ENCODE measurements around the gene RRH. TPM values are rescaled to one million over a fixed set of nuclear protein-coding genes. Genes with fewer than 3 reads are reported as not detected.

Gene RRH
- total RNA-seq, 4 donors from 2014 or later, result 0.18 to 0.19 TPM; not detected in 2

- Histone ChIP-seq H3K9me3 (no peaks in the 10 kb centered on the region), H3K4me1 (peaks cover 0 to 56% (median 13%) of the 10 kb centered on the region in 3 donors), H3K27me3 (no peaks in the 10 kb centered on the region), H3K36me3 (peaks cover 0 to 45% (median 0%) of the 10 kb centered on the region in 3 donors), H3K27ac (peak overlapping the region in 1 of 4 donors; percentile 92), H3K4me3 (peak overlapping the region in 1 of 4 donors; percentile 76)
- intact Hi-C loops (cut with DNase I), result loop anchor here (5.0 to 10.0 kb wide), 3 partner anchors 90 to 400 kb away; partner anchors contain the start of gene CASP6
- DNase-seq, result no peak
- 79% methylated on average over 1 of the region's 1 CpG for WGBS, 2 donors
- TF ChIP-seq CTCF (IDR thresholded peaks at IDR 0.05), result no peak
- no peak for TF ChIP-seq POLR2A (IDR thresholded peaks at IDR 0.05)
Measured at GRCh38 chr4:109816894-109817293, 10.9 kb upstream of the RRH start.

- DNase-seq, result no peak
- H3K4me1 ChIP-seq, result peaks cover 0 to 56% (median 13%) of the 10 kb centered on the region in 3 donors
- intact Hi-C loops (cut with DNase I), result loop anchor here (5.0 to 10.0 kb wide), 3 partner anchors 91 to 401 kb away; partner anchors contain the start of gene CASP6
- no peaks in the 10 kb centered on the region for H3K9me3 ChIP-seq
- H3K4me3 ChIP-seq, result no peak overlapping the region
- WGBS, 2 donors, result 95 to 96% methylated on average over 4 of the region's 4 CpGs
- TF ChIP-seq CTCF (IDR thresholded peaks at IDR 0.05) (no peak), POLR2A (IDR thresholded peaks at IDR 0.05) (no peak)
- peaks cover 0 to 59% (median 3%) of the 10 kb centered on the region in 3 donors for H3K36me3 ChIP-seq
- no peaks in the 10 kb centered on the region for H3K27me3 ChIP-seq
- no peak overlapping the region for H3K27ac ChIP-seq
Measured at GRCh38 chr4:109818268-109818667, 9.5 kb upstream of the RRH start.

GRCh38 chr4:109820563-109820962 is 7.2 kb upstream of the RRH start:
- DNase-seq, result no peak
- no peak for TF ChIP-seq CTCF (IDR thresholded peaks at IDR 0.05)
- no peak for TF ChIP-seq POLR2A (IDR thresholded peaks at IDR 0.05)
- Histone ChIP-seq H3K4me3 (no peak overlapping the region), H3K4me1 (peaks cover 0 to 47% (median 9%) of the 10 kb centered on the region in 3 donors), H3K36me3 (peaks cover 0 to 82% (median 3%) of the 10 kb centered on the region in 3 donors), H3K27me3 (no peaks in the 10 kb centered on the region), H3K9me3 (no peaks in the 10 kb centered on the region), H3K27ac (no peak overlapping the region)
- intact Hi-C loops (cut with DNase I), result no loop called here
- WGBS, 2 donors, result 37 to 39% methylated on average over 2 of the region's 2 CpGs

- WGBS, 2 donors, result 62 to 66% methylated on average over 2 of the region's 2 CpGs
- Histone ChIP-seq H3K36me3 (peaks cover 0 to 88% (median 3%) of the 10 kb centered on the region in 3 donors), H3K4me1 (peaks cover 0 to 43% (median 8%) of the 10 kb centered on the region in 3 donors), H3K9me3 (no peaks in the 10 kb centered on the region), H3K27ac (no peak overlapping the region), H3K4me3 (no peak overlapping the region), H3K27me3 (no peaks in the 10 kb centered on the region)
- intact Hi-C loops (cut with DNase I), result no loop called here
- DNase-seq, result no peak
- TF ChIP-seq POLR2A (IDR thresholded peaks at IDR 0.05) (no peak), CTCF (IDR thresholded peaks at IDR 0.05) (no peak)
Measured at GRCh38 chr4:109821185-109821584, 6.6 kb upstream of the RRH start.

GRCh38 chr4:109826719-109827118 is 1.1 kb upstream of the RRH start:
- no peaks in the 10 kb centered on the region for H3K4me1 ChIP-seq
- peaks cover 0 to 60% (median 3%) of the 10 kb centered on the region in 3 donors for H3K36me3 ChIP-seq
- DNase-seq, result no peak
- no peak for TF ChIP-seq POLR2A (IDR thresholded peaks at IDR 0.05)
- TF ChIP-seq CTCF (IDR thresholded peaks at IDR 0.05), result peak in 5 of 6 experiments; percentile 46 to 62 (median 49)
- H3K4me3 ChIP-seq, result no peak overlapping the region
- intact Hi-C loops (cut with DNase I), result no loop called here
- no peaks in the 10 kb centered on the region for H3K9me3 ChIP-seq
- no peak overlapping the region for H3K27ac ChIP-seq
- H3K27me3 ChIP-seq, result no peaks in the 10 kb centered on the region
